ENCODE data around the gene IGDCC3.

- TF ChIP-seq, protein P1, sequence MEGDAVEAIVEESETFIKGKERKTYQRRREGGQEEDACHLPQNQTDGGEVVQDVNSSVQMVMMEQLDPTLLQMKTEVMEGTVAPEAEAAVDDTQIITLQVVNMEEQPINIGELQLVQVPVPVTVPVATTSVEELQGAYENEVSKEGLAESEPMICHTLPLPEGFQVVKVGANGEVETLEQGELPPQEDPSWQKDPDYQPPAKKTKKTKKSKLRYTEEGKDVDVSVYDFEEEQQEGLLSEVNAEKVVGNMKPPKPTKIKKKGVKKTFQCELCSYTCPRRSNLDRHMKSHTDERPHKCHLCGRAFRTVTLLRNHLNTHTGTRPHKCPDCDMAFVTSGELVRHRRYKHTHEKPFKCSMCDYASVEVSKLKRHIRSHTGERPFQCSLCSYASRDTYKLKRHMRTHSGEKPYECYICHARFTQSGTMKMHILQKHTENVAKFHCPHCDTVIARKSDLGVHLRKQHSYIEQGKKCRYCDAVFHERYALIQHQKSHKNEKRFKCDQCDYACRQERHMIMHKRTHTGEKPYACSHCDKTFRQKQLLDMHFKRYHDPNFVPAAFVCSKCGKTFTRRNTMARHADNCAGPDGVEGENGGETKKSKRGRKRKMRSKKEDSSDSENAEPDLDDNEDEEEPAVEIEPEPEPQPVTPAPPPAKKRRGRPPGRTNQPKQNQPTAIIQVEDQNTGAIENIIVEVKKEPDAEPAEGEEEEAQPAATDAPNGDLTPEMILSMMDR (IDR thresholded peaks at IDR 0.05 in 8 of 11, conservative IDR thresholded peaks at IDR 0.05 in 3 of 11) = no peak
- TF ChIP-seq POLR2A (IDR thresholded peaks at IDR 0.05) = no peak
- no peak for TF ChIP-seq POLR2AphosphoS5 (IDR thresholded peaks at IDR 0.05)
These were observed 13.9 kb upstream of the IGDCC3 start for GRCh38 chr15:65391732-65392131.
